ENCODE results near the gene CLOCK.
A peak's percentile ranks its signal among the peaks of the same experiment; 100 is the strongest.
"Not testable (repeated sequence)": the region's sequence is repeated elsewhere in the genome, so short reads cannot be mapped to it uniquely, and the experiment has no call there.

Gene CLOCK

GRCh38 chr4:55553441-55554201 is 6.9 kb upstream of the CLOCK start:
- Mint-ChIP-seq H3K4me3 (no peak overlapping the region), H3K27ac (no peak overlapping the region)

GRCh38 chr4:55551964-55552363 is 5.3 kb upstream of the CLOCK start:
- H3K9me3 Mint-ChIP-seq; H3K4me1 Mint-ChIP-seq (ENCODE audit: low read depth); H3K4me3 Mint-ChIP-seq; H3K36me3 Mint-ChIP-seq (ENCODE audit: low read depth); intact Hi-C loops (cut with micrococcal nuclease); H3K27ac Mint-ChIP-seq: not testable (repeated sequence)
- H3K27me3 Mint-ChIP-seq: peaks cover 27% of the 10 kb centered on the region

More at GRCh38 chr4:55553441-55554201, 6.9 kb upstream of the CLOCK start:
- intact Hi-C loops (cut with micrococcal nuclease): no loop called here
- no peaks in the 10 kb centered on the region for H3K4me1 Mint-ChIP-seq (ENCODE audit: low read depth)
- peaks cover 26% of the 10 kb centered on the region for H3K27me3 Mint-ChIP-seq
- H3K36me3 Mint-ChIP-seq (ENCODE audit: low read depth): no peaks in the 10 kb centered on the region
- H3K9me3 Mint-ChIP-seq: peaks cover 8% of the 10 kb centered on the region

GRCh38 chr4:55549888-55550287 is 3.2 kb upstream of the CLOCK start:
- Mint-ChIP-seq H3K27ac (no peak overlapping the region), H3K4me1 (ENCODE audit: low read depth) (peaks cover 6% of the 10 kb centered on the region), H3K9me3 (no peaks in the 10 kb centered on the region), H3K4me3 (no peak overlapping the region), H3K36me3 (ENCODE audit: low read depth) (peaks cover 11% of the 10 kb centered on the region), H3K27me3 (peaks cover 26% of the 10 kb centered on the region)
- intact Hi-C loops (cut with micrococcal nuclease): loop anchor here (5.0 to 10.0 kb wide), 4 partner anchors 115 to 302 kb away; partner anchors contain the start of genes EXOC1, SRD5A3 and TMEM165

DNA sequence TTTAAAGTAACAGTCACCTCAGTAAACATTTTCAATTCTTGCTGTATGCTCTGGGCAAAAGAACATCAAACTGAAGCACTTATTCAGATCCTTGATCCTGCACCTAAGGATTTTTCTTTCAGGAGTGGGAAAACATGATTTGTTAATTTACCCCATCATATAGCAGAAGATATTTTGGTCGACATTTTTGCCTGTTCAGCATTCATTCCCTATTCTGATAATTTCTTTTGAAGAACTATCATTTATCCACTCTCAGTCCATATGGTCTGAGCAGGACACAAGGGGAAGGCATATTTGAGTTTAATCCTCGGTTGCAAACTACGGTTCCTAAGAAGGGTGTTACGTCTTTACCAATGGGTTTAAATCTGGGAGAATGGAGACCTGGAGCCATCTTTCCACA is 1.2 kb upstream of the CLOCK start:
- Mint-ChIP-seq H3K4me3 (no peak overlapping the region), H3K27me3 (peaks cover 26% of the 10 kb centered on the region), H3K27ac (no peak overlapping the region), H3K36me3 (ENCODE audit: low read depth) (peaks cover 11% of the 10 kb centered on the region), H3K9me3 (no peaks in the 10 kb centered on the region), H3K4me1 (ENCODE audit: low read depth) (peaks cover 17% of the 10 kb centered on the region)
- intact Hi-C loops (cut with micrococcal nuclease): loop anchor here (5.0 to 10.0 kb wide), 4 partner anchors 113 to 304 kb away; partner anchors contain the start of genes EXOC1, SRD5A3 and TMEM165

GRCh38 chr4:55547466-55547770 is 709 bp upstream of the CLOCK start:
- peaks cover 26% of the 10 kb centered on the region for H3K27me3 Mint-ChIP-seq
- H3K27ac Mint-ChIP-seq: peak overlapping the region; percentile 94
- peaks cover 17% of the 10 kb centered on the region for H3K4me1 Mint-ChIP-seq (ENCODE audit: low read depth)
- H3K4me3 Mint-ChIP-seq: peak overlapping the region; percentile 89
- H3K36me3 Mint-ChIP-seq (ENCODE audit: low read depth): peaks cover 11% of the 10 kb centered on the region
- intact Hi-C loops (cut with micrococcal nuclease): loop anchor here (5.0 to 10.0 kb wide), 4 partner anchors 113 to 305 kb away; partner anchors contain the start of genes EXOC1, SRD5A3 and TMEM165
- H3K9me3 Mint-ChIP-seq: no peaks in the 10 kb centered on the region

GRCh38 chr4:55546506-55546755 is 278 bp downstream of the CLOCK start:
- Mint-ChIP-seq H3K36me3 (ENCODE audit: low read depth) (peaks cover 11% of the 10 kb centered on the region), H3K9me3 (no peaks in the 10 kb centered on the region), H3K4me3 (peak overlapping the region; percentile 89), H3K27me3 (peaks cover 21% of the 10 kb centered on the region), H3K4me1 (ENCODE audit: low read depth) (peaks cover 17% of the 10 kb centered on the region), H3K27ac (peak overlapping the region; percentile 94)
- intact Hi-C loops (cut with micrococcal nuclease): loop anchor here (5.0 to 10.0 kb wide), 4 partner anchors 112 to 306 kb away; partner anchors contain the start of genes EXOC1, SRD5A3 and TMEM165

DNA sequence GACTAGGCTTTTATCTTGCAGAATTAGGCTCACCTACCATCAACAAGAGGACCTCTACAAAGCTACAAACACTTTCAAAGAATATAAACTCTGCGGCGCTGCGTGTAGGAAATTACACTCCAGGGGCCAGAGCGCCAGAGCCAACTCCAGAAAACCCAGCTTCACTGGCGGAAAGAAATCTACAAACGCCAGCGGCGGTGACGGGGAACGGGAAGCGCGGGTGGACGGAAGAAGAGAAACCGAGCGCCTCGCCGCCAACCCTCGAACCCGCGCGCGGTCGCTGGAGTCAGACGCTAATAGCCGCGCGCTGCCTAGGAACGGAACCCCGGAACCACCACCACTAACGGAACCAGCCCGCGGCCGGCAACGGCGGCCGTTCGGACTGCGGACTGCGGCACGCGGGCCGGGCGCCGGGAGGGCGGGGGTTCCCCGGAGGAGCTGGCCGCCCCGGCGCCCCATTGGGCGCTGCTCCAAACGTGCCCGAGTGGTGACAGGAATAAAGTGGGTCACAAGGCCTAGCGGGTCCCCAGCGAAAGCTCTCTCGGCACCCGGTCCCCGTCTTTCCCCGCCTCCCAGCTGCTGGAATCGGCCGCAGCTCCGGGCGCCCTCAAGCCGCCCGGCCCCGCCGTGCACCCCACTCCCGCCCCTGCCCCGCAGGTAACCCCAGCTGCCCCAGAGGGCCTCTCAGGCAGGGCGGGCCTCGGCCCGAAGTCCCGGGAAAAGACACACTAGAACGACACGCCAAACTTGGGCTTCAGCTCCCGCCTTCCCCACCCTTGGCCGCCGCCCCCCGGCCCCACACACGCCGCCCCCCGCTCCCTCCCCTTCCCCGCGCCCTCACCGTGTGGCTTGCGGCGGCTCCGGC is 836 bp downstream of the CLOCK start:
- Mint-ChIP-seq H3K4me3 (peak overlapping the region; percentile 89), H3K4me1 (ENCODE audit: low read depth) (peaks cover 17% of the 10 kb centered on the region), H3K27ac (peak overlapping the region; percentile 94), H3K27me3 (peaks cover 18% of the 10 kb centered on the region), H3K36me3 (ENCODE audit: low read depth) (peaks cover 11% of the 10 kb centered on the region), H3K9me3 (no peaks in the 10 kb centered on the region)
- intact Hi-C loops (cut with micrococcal nuclease): loop anchor here (5.0 to 10.0 kb wide), 4 partner anchors 111 to 306 kb away; partner anchors contain the start of genes EXOC1, SRD5A3 and TMEM165

DNA sequence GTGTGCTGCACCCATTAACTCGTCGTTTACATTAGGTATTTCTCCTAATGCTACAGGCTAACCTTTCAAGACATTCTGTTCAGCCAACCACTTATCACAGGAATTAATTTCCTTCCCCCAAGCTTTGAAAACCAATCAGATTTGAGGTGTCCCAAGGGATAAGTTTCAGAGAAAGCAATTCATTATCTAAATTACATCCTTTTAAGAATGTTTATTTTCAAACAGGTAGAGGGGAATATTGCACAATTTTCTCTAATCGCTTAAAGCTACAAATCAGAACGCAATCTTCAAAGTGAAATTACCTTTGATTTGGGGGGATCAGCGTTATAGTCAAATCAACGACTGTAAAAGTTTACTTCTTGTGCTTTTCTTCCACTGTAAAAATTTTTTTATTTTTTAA is 1.6 kb downstream of the CLOCK start:
- Mint-ChIP-seq H3K27ac (peak overlapping the region; percentile 94), H3K36me3 (ENCODE audit: low read depth) (peaks cover 17% of the 10 kb centered on the region), H3K4me1 (ENCODE audit: low read depth) (peaks cover 17% of the 10 kb centered on the region), H3K9me3 (no peaks in the 10 kb centered on the region), H3K4me3 (peak overlapping the region; percentile 89), H3K27me3 (peaks cover 14% of the 10 kb centered on the region)
- intact Hi-C loops (cut with micrococcal nuclease): loop anchor here (5.0 to 10.0 kb wide), 4 partner anchors 110 to 307 kb away; partner anchors contain the start of genes EXOC1, SRD5A3 and TMEM165

DNA sequence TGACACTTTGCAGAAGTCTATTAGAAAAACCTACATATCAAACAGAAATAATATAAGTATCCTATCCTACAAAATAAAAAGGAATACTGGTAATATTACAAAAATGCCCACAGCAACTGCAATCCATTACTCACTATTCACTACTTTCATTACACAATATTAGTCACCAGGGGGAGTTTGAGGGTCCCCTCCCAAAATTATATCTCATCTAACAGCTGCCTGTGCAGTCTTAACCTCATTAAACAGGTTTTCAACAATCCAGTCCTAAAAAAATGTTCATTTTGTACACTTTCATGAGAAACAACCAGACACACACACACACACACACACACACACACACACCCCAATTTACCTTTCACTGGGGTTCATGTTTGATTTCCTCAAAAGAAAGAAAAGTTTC is 2.9 kb downstream of the CLOCK start:
- peaks cover 6% of the 10 kb centered on the region for H3K27me3 Mint-ChIP-seq
- H3K4me1 Mint-ChIP-seq (ENCODE audit: low read depth): peaks cover 17% of the 10 kb centered on the region
- intact Hi-C loops (cut with micrococcal nuclease): loop anchor here (10.0 kb wide), 1 partner anchor 109 kb away; no protein-coding TSS in a partner anchor
- peaks cover 17% of the 10 kb centered on the region for H3K36me3 Mint-ChIP-seq (ENCODE audit: low read depth)
- H3K4me3 Mint-ChIP-seq: no peak overlapping the region
- no peaks in the 10 kb centered on the region for H3K9me3 Mint-ChIP-seq
- no peak overlapping the region for H3K27ac Mint-ChIP-seq

DNA sequence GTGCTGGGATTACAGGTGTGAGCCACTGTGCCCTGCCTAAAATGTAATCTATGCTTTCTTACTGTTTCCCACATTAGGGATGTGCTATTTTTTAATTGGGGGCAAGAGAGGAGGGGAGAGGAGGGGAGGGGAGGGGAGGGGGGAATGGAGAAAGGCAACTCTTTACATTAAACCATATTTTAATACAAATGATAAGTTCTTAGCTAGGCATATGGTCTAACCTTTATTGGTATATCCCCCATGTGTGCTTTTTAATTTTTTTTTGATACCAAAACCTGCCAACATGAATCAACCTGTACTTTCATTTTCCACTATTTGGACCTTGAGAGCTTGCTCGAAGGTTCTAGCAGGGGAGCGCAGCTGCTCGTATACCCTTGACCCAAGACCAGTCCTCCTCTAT is 6.4 kb downstream of the CLOCK start:
- Mint-ChIP-seq H3K9me3 (no peaks in the 10 kb centered on the region), H3K36me3 (ENCODE audit: low read depth) (peaks cover 15% of the 10 kb centered on the region), H3K27me3 (no peaks in the 10 kb centered on the region), H3K27ac (no peak overlapping the region), H3K4me1 (ENCODE audit: low read depth) (peaks cover 11% of the 10 kb centered on the region), H3K4me3 (no peak overlapping the region)
- intact Hi-C loops (cut with micrococcal nuclease): loop anchor here (10.0 kb wide), 1 partner anchor 105 kb away; no protein-coding TSS in a partner anchor

DNA sequence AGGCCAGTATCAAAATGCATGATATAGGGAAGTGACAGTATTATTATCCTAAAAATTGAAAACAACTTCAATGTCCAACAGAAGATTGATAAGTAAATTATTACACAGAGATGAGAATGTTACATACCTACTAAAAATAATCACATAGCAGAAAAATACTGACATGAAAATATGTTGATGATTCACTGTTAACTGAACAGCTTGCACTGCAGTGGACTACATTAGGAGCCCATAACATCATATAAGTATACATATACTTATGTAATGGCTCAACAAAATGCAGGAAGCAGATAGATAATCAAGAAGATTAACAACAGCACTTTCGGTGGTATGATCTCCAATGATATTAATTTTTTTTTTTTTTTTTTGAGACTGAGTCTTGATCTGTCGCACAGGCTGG is 7.1 kb downstream of the CLOCK start:
- Mint-ChIP-seq H3K4me1 (ENCODE audit: low read depth) (peaks cover 9% of the 10 kb centered on the region), H3K4me3 (no peak overlapping the region), H3K27me3 (no peaks in the 10 kb centered on the region), H3K36me3 (ENCODE audit: low read depth) (peaks cover 15% of the 10 kb centered on the region), H3K9me3 (no peaks in the 10 kb centered on the region), H3K27ac (no peak overlapping the region)
- intact Hi-C loops (cut with micrococcal nuclease): loop anchor here (10.0 kb wide), 1 partner anchor 105 kb away; no protein-coding TSS in a partner anchor

DNA sequence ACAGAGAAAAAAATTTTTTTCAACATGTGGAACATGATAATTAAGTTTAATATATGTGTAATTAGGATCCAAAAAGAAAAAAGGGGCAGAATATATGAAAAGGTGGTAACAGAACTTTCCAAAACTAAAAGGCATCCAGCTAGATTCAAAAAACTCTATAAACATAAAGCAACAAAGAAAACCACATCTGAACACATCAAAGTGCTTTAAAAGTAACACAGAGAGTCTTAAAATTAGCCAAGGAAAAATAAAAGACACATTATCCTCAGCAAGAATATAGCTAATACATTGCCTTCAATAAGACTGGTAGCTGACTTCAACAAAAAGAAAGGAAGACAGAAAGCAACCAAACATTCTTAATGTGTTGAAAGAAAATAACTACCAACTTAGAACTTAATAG is 8.2 kb downstream of the CLOCK start:
- Mint-ChIP-seq H3K36me3 (ENCODE audit: low read depth) (peaks cover 15% of the 10 kb centered on the region), H3K27me3 (no peaks in the 10 kb centered on the region), H3K4me3 (no peak overlapping the region), H3K27ac (no peak overlapping the region), H3K4me1 (ENCODE audit: low read depth) (no peaks in the 10 kb centered on the region), H3K9me3 (no peaks in the 10 kb centered on the region)
- intact Hi-C loops (cut with micrococcal nuclease): no loop called here

- Mint-ChIP-seq H3K9me3 (no peaks in the 10 kb centered on the region), H3K36me3 (ENCODE audit: low read depth) (peaks cover 16% of the 10 kb centered on the region), H3K27ac (no peak overlapping the region), H3K27me3 (no peaks in the 10 kb centered on the region), H3K4me1 (ENCODE audit: low read depth) (peaks cover 14% of the 10 kb centered on the region), H3K4me3 (no peak overlapping the region)
- intact Hi-C loops (cut with micrococcal nuclease): no loop called here
These were observed 12.4 kb downstream of the CLOCK start for GRCh38 chr4:55534306-55534705.

DNA sequence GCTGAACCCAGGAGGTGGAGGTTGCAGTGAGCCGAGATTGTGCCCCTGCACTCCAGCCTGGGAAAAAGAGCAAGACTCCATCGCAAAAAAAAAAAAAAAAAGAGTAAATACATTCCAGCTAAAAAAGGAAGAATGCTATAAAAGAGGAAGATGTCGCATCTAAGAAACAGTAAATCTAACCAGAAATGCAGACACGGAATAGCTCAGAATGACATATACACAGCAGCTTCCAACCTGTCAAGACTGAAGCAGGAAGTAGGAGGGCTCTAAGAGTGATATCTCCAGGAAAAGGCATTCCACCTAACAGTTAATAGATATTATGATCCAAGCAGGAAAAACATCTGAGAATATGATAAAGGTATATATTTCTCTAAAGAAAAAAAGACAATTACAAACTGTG is 16.0 kb downstream of the CLOCK start:
- H3K27ac Mint-ChIP-seq: no peak overlapping the region
- no peaks in the 10 kb centered on the region for H3K9me3 Mint-ChIP-seq
- H3K27me3 Mint-ChIP-seq: no peaks in the 10 kb centered on the region
- H3K4me1 Mint-ChIP-seq (ENCODE audit: low read depth): peaks cover 14% of the 10 kb centered on the region
- intact Hi-C loops (cut with micrococcal nuclease): no loop called here
- no peak overlapping the region for H3K4me3 Mint-ChIP-seq
- peaks cover 8% of the 10 kb centered on the region for H3K36me3 Mint-ChIP-seq (ENCODE audit: low read depth)
